GM19238 (cell line): ENCODE results near the gene SH2D1B.

ENCODE experiments used
- DNase-seq: peaks from one replicate; pipeline ENCODE4 v3.0.0; 2011; ENCODE audit warnings: low spot score; ENCODE audit not compliant: insufficient read length

The SH2D1B gene

GRCh38 chr1:162381941-162382750 is 29.8 kb downstream of the SH2D1B start:
- no peak for DNase-seq

GRCh38 chr1:162381383-162381782 is 30.6 kb downstream of the SH2D1B start, which contains the start of gene C1orf226:
TSS of gene C1orf226 (plus strand) at chr1:162381728. CDS start at chr1:162381902, 174 bp downstream.
- no peak for DNase-seq

- DNase-seq = no peak
These were observed 31.7 kb downstream of the SH2D1B start for GRCh38 chr1:162380061-162380846.

- no peak for DNase-seq
These were observed 35.2 kb downstream of the SH2D1B start, which contains the start of gene SPATA46 for GRCh38 chr1:162376691-162377090. TSS of gene SPATA46 (minus strand) at chr1:162376854. CDS start at chr1:162376790, 64 bp downstream.

GRCh38 chr1:162375463-162375862 is 36.5 kb downstream of the SH2D1B start:
- no peak for DNase-seq

- no peak for DNase-seq
These were observed 37.5 kb downstream of the SH2D1B start for GRCh38 chr1:162374406-162374805.

- no peak for DNase-seq
These were observed 38.2 kb downstream of the SH2D1B start for GRCh38 chr1:162373541-162374260.

GRCh38 chr1:162373072-162373427 is 38.9 kb downstream of the SH2D1B start:
- DNase-seq = no peak

GRCh38 chr1:162372159-162373071 is 39.5 kb downstream of the SH2D1B start:
- no peak for DNase-seq

GRCh38 chr1:162371611-162372010 is 40.3 kb downstream of the SH2D1B start:
- no peak for DNase-seq

- no peak for DNase-seq
These were observed 41.2 kb downstream of the SH2D1B start for GRCh38 chr1:162370721-162371120.

- no peak for DNase-seq
These were observed 41.8 kb downstream of the SH2D1B start for GRCh38 chr1:162370161-162370560.

- DNase-seq = no peak
These were observed 42.4 kb downstream of the SH2D1B start for GRCh38 chr1:162369571-162369970.

- no peak for DNase-seq
These were observed 43.5 kb downstream of the SH2D1B start for GRCh38 chr1:162368451-162368850.

GRCh38 chr1:162367772-162368171 is 44.2 kb downstream of the SH2D1B start:
- DNase-seq = no peak

GRCh38 chr1:162367073-162367472 is 44.9 kb downstream of the SH2D1B start:
- no peak for DNase-seq

- no peak for DNase-seq
These were observed 45.3 kb downstream of the SH2D1B start for GRCh38 chr1:162366671-162367070.

- DNase-seq = no peak
These were observed 45.8 kb downstream of the SH2D1B start for GRCh38 chr1:162366149-162366548.

GRCh38 chr1:162365284-162366020 is 46.5 kb downstream of the SH2D1B start:
- DNase-seq = no peak

GRCh38 chr1:162364498-162364897 is 47.4 kb downstream of the SH2D1B start:
- no peak for DNase-seq
